Right hindlimb (tissue), 1 donor: Measurements from ENCODE around the gene SLC35A4.
"Not testable (repeated sequence)": the region's sequence is repeated elsewhere in the genome, so short reads cannot be mapped to it uniquely, and the experiment has no call there.

ENCODE experiments used
- DNase-seq: peaks from one replicate; pipeline ENCODE4 v3.0.0-alpha.2; 2018

SLC35A4 gene

GRCh38 chr5:140591747-140592372 is 27.2 kb downstream of the SLC35A4 start:
- no peak for DNase-seq

- DNase-seq: not testable (repeated sequence)
Measured at GRCh38 chr5:140593070-140593469, 28.4 kb downstream of the SLC35A4 start.

- no peak for DNase-seq
Measured at GRCh38 chr5:140594169-140594568, 29.5 kb downstream of the SLC35A4 start.

- DNase-seq: no peak
Measured at GRCh38 chr5:140595538-140596300, 31.1 kb downstream of the SLC35A4 start.

- no peak for DNase-seq
Measured at GRCh38 chr5:140596321-140596741, 31.7 kb downstream of the SLC35A4 start.

GRCh38 chr5:140598836-140599235 is 34.2 kb downstream of the SLC35A4 start:
- DNase-seq: no peak

- DNase-seq: no peak
Measured at GRCh38 chr5:140600096-140600495, 35.5 kb downstream of the SLC35A4 start.

- no peak for DNase-seq
Measured at GRCh38 chr5:140602147-140602546, 37.5 kb downstream of the SLC35A4 start.

GRCh38 chr5:140603446-140603698 is 38.7 kb downstream of the SLC35A4 start:
- DNase-seq: not testable (repeated sequence)

GRCh38 chr5:140603734-140604133 is 39.1 kb downstream of the SLC35A4 start:
- DNase-seq: no peak

GRCh38 chr5:140605879-140606278 is 41.3 kb downstream of the SLC35A4 start:
- no peak for DNase-seq

- DNase-seq: no peak
Measured at GRCh38 chr5:140607031-140607430, 42.4 kb downstream of the SLC35A4 start.

- no peak for DNase-seq
Measured at GRCh38 chr5:140608722-140609121, 44.1 kb downstream of the SLC35A4 start.

GRCh38 chr5:140609126-140609525 is 44.5 kb downstream of the SLC35A4 start:
- no peak for DNase-seq

- no peak for DNase-seq
Measured at GRCh38 chr5:140611020-140611521, 46.4 kb downstream of the SLC35A4 start.
